NCI-H1694 (cell line): ENCODE results near the gene SULT4A1.

Experiments
- DNase-seq: peaks from one replicate; lab custom pipeline; 2025; lab: John Stamatoyannopoulos, UW

The SULT4A1 gene

GRCh38 chr22:43802897-43803495 lies 59.3 kb downstream of the SULT4A1 start:
- no peak for DNase-seq

GRCh38 chr22:43800970-43801369 lies 61.3 kb downstream of the SULT4A1 start:
- no peak for DNase-seq

- DNase-seq, result no peak
Observed at GRCh38 chr22:43798492-43798891, 63.8 kb downstream of the SULT4A1 start.

GRCh38 chr22:43796567-43796966 lies 65.7 kb downstream of the SULT4A1 start:
- DNase-seq, result peak; percentile 59

GRCh38 chr22:43795320-43795719 lies 67.0 kb downstream of the SULT4A1 start:
- no peak for DNase-seq

- no peak for DNase-seq
Observed at GRCh38 chr22:43792905-43793304, 69.4 kb downstream of the SULT4A1 start.

- no peak for DNase-seq
Observed at GRCh38 chr22:43789452-43789851, 72.9 kb downstream of the SULT4A1 start.

- DNase-seq, result no peak
Observed at GRCh38 chr22:43783777-43784176, 78.5 kb downstream of the SULT4A1 start.

- DNase-seq, result no peak
Observed at GRCh38 chr22:43782448-43782847, 79.9 kb downstream of the SULT4A1 start.

GRCh38 chr22:43777286-43777685 lies 85.0 kb downstream of the SULT4A1 start:
- no peak for DNase-seq

- no peak for DNase-seq
Observed at GRCh38 chr22:43776081-43776670, 86.1 kb downstream of the SULT4A1 start.
